Naive thymus-derived CD4-positive, alpha-beta T cell (primary cell): ENCODE measurements around the gene MAGI2. TPM values are rescaled to one million over a fixed set of nuclear protein-coding genes. Genes with fewer than 3 reads are reported as not detected.

Source experiments
- ATAC-seq: fragments of 150-1000 bp; cut with Tn5 transposase; 2 replicates; pipeline ENCODE4 v1.10.0; 2021; ENCODE audit warnings: mild to moderate bottlenecking, moderate library complexity
- CTCF ChIA-PET: fragments of 350-600 bp; sonication (Branson Sonifier 250); formaldehyde crosslinking; loops from one replicate; lab custom pipeline; 2021; ENCODE audit warnings: antibody characterized with exemption; lab: Charles Lee
- POLR2A ChIA-PET: fragments of 350-600 bp; sonication (Branson Sonifier 250); formaldehyde crosslinking; loops from one replicate; lab custom pipeline; 2021; ENCODE audit warnings: antibody characterized with exemption, inconsistent platforms; lab: Charles Lee
- DNase-seq, 9 donors: peaks; one replicate each; pipeline versions ENCODE4 v3.0.0 to v3.0.0-alpha.2; 2020 to 2022; ENCODE audit warnings: mixed read lengths in 1 of 9
- H3K27ac ChIP-seq: one replicate; pipeline ENCODE4 v1.7.0; 2013; ENCODE audit warnings: mild to moderate bottlenecking, low read depth, low read length, moderate library complexity
- H3K27me3 ChIP-seq, 2 donors: one replicate each; pipeline ENCODE4 v1.7.0; 2013; ENCODE audit warnings: low read length in 2 of 2, mild to moderate bottlenecking in 2 of 2, moderate library complexity in 2 of 2; ENCODE audit not compliant: control insufficient read depth in 2 of 2, insufficient read depth in 2 of 2
- H3K36me3 ChIP-seq, 3 experiments: 1 replicate in 2 of 3; 2 replicates in 1 of 3; pipeline ENCODE4 v1.7.0; 2013; ENCODE audit warnings: low read length in 3 of 3, mild to moderate bottlenecking in 3 of 3, moderate library complexity in 1 of 3; ENCODE audit not compliant: insufficient read depth in 3 of 3, control insufficient read depth in 2 of 3
- H3K4me1 ChIP-seq, 2 donors: one replicate each; pipeline ENCODE4 v1.7.0; 2013; ENCODE audit warnings: low read length in 2 of 2, mild to moderate bottlenecking in 2 of 2, moderate library complexity in 1 of 2; ENCODE audit not compliant: control insufficient read depth in 2 of 2, insufficient read depth in 2 of 2
- H3K4me3 ChIP-seq: 2 replicates; pipeline ENCODE4 v1.7.0; 2013; ENCODE audit warnings: mild to moderate bottlenecking, low read length
- H3K9me3 ChIP-seq, 3 experiments: 1 replicate in 2 of 3; 2 replicates in 1 of 3; pipeline ENCODE4 v1.7.0; 2013; ENCODE audit warnings: low read length in 3 of 3; ENCODE audit not compliant: control insufficient read depth in 2 of 3
- H3K27ac Mint-ChIP-seq, 9 donors: one replicate each; pipeline ENCODE4 v1.8.0; 2020 to 2022; ENCODE audit warnings: mixed read lengths in 9 of 9, mild to moderate bottlenecking in 8 of 9, moderate library complexity in 5 of 9, inconsistent platforms in 2 of 9
- H3K27me3 Mint-ChIP-seq, 5 donors: one replicate each; pipeline ENCODE4 v1.8.0; 2021 to 2022; ENCODE audit warnings: mixed read lengths in 5 of 5, mild to moderate bottlenecking in 1 of 5
- H3K36me3 Mint-ChIP-seq, 5 donors: one replicate each; pipeline ENCODE4 v1.8.0; 2020 to 2022; ENCODE audit warnings: mixed read lengths in 5 of 5, mild to moderate bottlenecking in 3 of 5, inconsistent platforms in 1 of 5
- H3K4me1 Mint-ChIP-seq, 7 donors: one replicate each; pipeline ENCODE4 v1.8.0; 2020 to 2022; ENCODE audit warnings: mixed read lengths in 7 of 7, mild to moderate bottlenecking in 3 of 7, inconsistent platforms in 1 of 7
- H3K4me3 Mint-ChIP-seq, 10 donors: one replicate each; pipeline ENCODE4 v1.8.0; 2020 to 2022; ENCODE audit warnings: mild to moderate bottlenecking in 10 of 10, mixed read lengths in 10 of 10, moderate library complexity in 6 of 10, inconsistent platforms in 2 of 10
- H3K9me3 Mint-ChIP-seq, 11 donors: one replicate each; pipeline ENCODE4 v1.8.0; 2020 to 2022; ENCODE audit warnings: mixed read lengths in 11 of 11, mild to moderate bottlenecking in 4 of 11, inconsistent platforms in 1 of 11, moderate library complexity in 1 of 11
- intact Hi-C, 2 donors: fragments of 100-400 bp; cut with micrococcal nuclease; formaldehyde crosslinking; loops; one replicate each; pipeline ENCODE4 v1.15.1; 2023
- polyA plus RNA-seq, 2 donors: library from polyadenylated mRNA; unstranded; fragments of 300-500 nt; fragmentation: Illumina TruSeq; gene quantifications; one replicate each; pipeline ENCODE4 v1.2.3, GENCODE V29; 2021
- total RNA-seq, 6 experiments: library from RNA in 5 of 6; stranded (reverse) in 5 of 6; gene quantifications; 1 replicate in 5 of 6; 2 replicates in 1 of 6; pipeline ENCODE4 v1.2.3 and lab custom pipeline; 2021 to 2026

Gene MAGI2
- total and polyA plus RNA-seq, 7 experiments from 2014 or later = 0.05 to 0.67 (median 0.15) TPM; not detected in 3

DNA sequence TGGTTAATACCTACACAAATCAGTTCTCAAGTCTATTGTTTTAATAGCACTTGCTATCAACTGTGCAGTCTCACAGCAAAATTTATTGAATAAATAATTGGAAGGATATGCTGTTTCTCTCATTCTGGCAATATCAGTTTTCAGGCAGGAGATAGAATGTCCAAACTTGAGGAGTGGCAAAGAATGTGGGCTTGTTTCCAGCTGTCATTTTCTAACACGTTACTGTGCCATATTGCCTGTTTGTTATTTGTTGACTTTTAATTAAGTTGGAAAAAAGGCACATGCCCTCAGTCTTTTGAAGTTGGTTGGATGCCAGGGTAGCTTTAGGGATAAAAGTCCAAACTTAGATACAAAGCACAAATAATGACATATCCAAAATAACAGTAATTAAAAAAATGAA is 52.2 kb downstream of the MAGI2 start:
- intact Hi-C loops = no loop called here
- no peaks in the 10 kb centered on the region for H3K36me3 Mint-ChIP-seq
- no peak overlapping the region for H3K27ac Mint-ChIP-seq
- no peak overlapping the region for H3K4me3 ChIP-seq
- no peaks in the 10 kb centered on the region for H3K36me3 ChIP-seq
- no peaks in the 10 kb centered on the region for H3K27me3 ChIP-seq
- CTCF ChIA-PET = no interaction called here
- DNase-seq (no peak), ATAC-seq (no peak)
- no peak overlapping the region for H3K4me3 Mint-ChIP-seq
- no peak overlapping the region for H3K27ac ChIP-seq
- H3K27me3 Mint-ChIP-seq = no peaks in the 10 kb centered on the region
- H3K4me1 ChIP-seq = no peaks in the 10 kb centered on the region
- H3K4me1 Mint-ChIP-seq = no peaks in the 10 kb centered on the region
- POLR2A ChIA-PET = no interaction called here
- H3K9me3 Mint-ChIP-seq = no peaks in the 10 kb centered on the region
- H3K9me3 ChIP-seq = no peaks in the 10 kb centered on the region

DNA sequence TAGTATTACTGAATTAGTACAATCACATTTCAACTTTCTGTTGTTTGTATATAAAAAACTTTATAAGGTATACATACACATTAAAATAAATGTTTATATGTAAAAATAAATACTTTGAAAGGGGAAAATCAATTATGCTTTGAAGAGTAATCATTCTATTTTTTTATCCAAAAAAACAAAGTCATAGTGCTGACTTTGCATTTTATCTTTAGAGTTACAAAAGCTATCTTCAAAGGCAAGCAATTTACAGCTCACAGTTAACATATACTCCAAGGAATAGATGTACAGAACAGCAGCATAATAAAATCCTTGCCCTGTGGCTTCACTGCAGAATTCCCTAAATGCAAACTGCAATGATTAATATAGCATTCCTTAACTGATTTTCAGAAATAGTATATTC is 53.2 kb downstream of the MAGI2 start:
- Histone ChIP-seq H3K4me1 (no peaks in the 10 kb centered on the region), H3K4me3 (no peak overlapping the region), H3K36me3 (no peaks in the 10 kb centered on the region), H3K27ac (no peak overlapping the region), H3K9me3 (no peaks in the 10 kb centered on the region), H3K27me3 (no peaks in the 10 kb centered on the region)
- ATAC-seq (no peak), DNase-seq (no peak)
- intact Hi-C loops = no loop called here
- Mint-ChIP-seq H3K27me3 (no peaks in the 10 kb centered on the region), H3K4me3 (no peak overlapping the region), H3K9me3 (no peaks in the 10 kb centered on the region), H3K4me1 (no peaks in the 10 kb centered on the region), H3K27ac (no peak overlapping the region), H3K36me3 (no peaks in the 10 kb centered on the region)
- CTCF ChIA-PET = no interaction called here
- POLR2A ChIA-PET = no interaction called here

DNA sequence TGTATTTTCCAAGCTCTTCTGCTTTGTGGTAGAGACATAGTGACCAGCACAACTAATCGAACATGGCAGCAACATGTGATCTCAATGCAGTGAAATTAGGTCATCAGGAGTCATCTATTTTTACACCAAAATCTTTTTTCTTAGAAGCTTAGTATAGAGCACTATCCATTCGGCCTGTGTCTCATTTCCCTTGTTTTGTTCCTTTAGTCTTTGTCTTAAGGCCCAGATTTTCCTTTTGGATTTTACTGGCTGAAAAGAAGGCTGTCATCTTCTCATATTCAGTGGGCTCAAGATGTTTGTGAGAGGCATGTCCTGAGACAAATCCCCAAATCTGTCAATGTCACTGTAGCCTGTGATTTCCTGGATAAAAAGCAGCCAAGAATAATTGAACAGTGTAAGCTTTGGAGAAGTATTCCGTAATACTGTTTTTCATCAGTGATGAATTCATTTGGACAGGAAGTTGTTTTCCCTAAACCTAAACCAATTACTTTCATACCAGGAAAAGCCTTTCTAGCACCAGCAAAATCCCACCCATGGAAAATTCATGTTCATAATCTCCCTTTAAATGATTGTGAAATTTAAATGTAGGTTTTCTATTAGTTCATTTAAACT is 55.2 kb downstream of the MAGI2 start:
- POLR2A ChIA-PET = interaction anchor here (0.6 kb wide), 1 partner anchor 93 kb away, joined by 3 read pairs; no protein-coding TSS in a partner anchor
- no peaks in the 10 kb centered on the region for H3K4me1 Mint-ChIP-seq
- intact Hi-C loops = no loop called here

GRCh38 chr7:79386688-79387422 is 66.6 kb downstream of the MAGI2 start:
- ATAC-seq (no peak), DNase-seq (no peak)
- Mint-ChIP-seq H3K36me3 (peaks cover 0 to under 1% (median 0%) of the 10 kb centered on the region in 5 donors), H3K4me3 (no peak overlapping the region), H3K27ac (no peak overlapping the region), H3K4me1 (no peaks in the 10 kb centered on the region), H3K27me3 (no peaks in the 10 kb centered on the region), H3K9me3 (peaks cover 0 to 4% (median under 1%) of the 10 kb centered on the region in 11 donors)
- CTCF ChIA-PET = no interaction called here
- POLR2A ChIA-PET = no interaction called here
- no peaks in the 10 kb centered on the region for H3K4me1 ChIP-seq
- H3K27me3 ChIP-seq = no peaks in the 10 kb centered on the region
- no peaks in the 10 kb centered on the region for H3K9me3 ChIP-seq
- no peak overlapping the region for H3K4me3 ChIP-seq
- intact Hi-C loops = no loop called here
- no peak overlapping the region for H3K27ac ChIP-seq
- no peaks in the 10 kb centered on the region for H3K36me3 ChIP-seq

More for the DNA sequence above, 55.2 kb downstream of the MAGI2 start:
- no peak overlapping the region for H3K4me3 Mint-ChIP-seq
- no peaks in the 10 kb centered on the region for H3K27me3 Mint-ChIP-seq
- H3K27ac Mint-ChIP-seq = no peak overlapping the region
- Histone ChIP-seq H3K27me3 (no peaks in the 10 kb centered on the region), H3K4me1 (no peaks in the 10 kb centered on the region), H3K9me3 (no peaks in the 10 kb centered on the region), H3K27ac (no peak overlapping the region), H3K36me3 (no peaks in the 10 kb centered on the region), H3K4me3 (no peak overlapping the region)
- peaks cover 0 to 2% (median 0%) of the 10 kb centered on the region in 11 donors for H3K9me3 Mint-ChIP-seq
- no peaks in the 10 kb centered on the region for H3K36me3 Mint-ChIP-seq
- CTCF ChIA-PET = no interaction called here
- DNase-seq (no peak), ATAC-seq (no peak)

DNA sequence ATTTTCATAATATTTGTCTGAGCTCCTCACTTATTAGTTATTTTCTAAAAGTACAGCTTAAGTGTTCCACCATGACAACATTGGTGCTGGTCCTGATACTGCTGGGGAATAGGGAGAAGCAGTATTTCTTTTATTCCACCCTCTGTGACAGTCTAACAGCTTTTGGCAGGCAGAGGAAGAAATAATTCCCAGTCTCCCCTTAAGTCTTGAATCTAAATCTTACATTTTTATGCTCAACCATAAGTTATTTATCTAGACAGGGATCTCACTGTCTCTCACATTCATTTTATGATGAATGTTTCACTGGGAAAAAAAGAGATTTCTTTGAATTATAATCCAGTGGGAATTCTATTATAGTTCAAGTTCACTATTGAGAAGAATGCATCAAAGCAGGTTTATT is 71.5 kb downstream of the MAGI2 start:
- Histone ChIP-seq H3K4me3 (no peak overlapping the region), H3K9me3 (no peaks in the 10 kb centered on the region), H3K27me3 (no peaks in the 10 kb centered on the region), H3K4me1 (no peaks in the 10 kb centered on the region), H3K27ac (no peak overlapping the region), H3K36me3 (no peaks in the 10 kb centered on the region)
- intact Hi-C loops = no loop called here
- Mint-ChIP-seq H3K9me3 (peaks cover 0 to 3% (median 0%) of the 10 kb centered on the region in 11 donors), H3K27ac (no peak overlapping the region), H3K36me3 (no peaks in the 10 kb centered on the region), H3K4me1 (no peaks in the 10 kb centered on the region), H3K27me3 (peaks cover 0 to 5% (median 0%) of the 10 kb centered on the region in 5 donors), H3K4me3 (no peak overlapping the region)
- POLR2A ChIA-PET = no interaction called here
- CTCF ChIA-PET = no interaction called here
- ATAC-seq (no peak), DNase-seq (no peak)

- H3K27ac Mint-ChIP-seq = no peak overlapping the region
- Histone ChIP-seq H3K36me3 (no peaks in the 10 kb centered on the region), H3K4me1 (no peaks in the 10 kb centered on the region), H3K27me3 (no peaks in the 10 kb centered on the region), H3K4me3 (no peak overlapping the region), H3K27ac (no peak overlapping the region), H3K9me3 (no peaks in the 10 kb centered on the region)
- H3K4me3 Mint-ChIP-seq = no peak overlapping the region
- ChIA-PET CTCF (no interaction called here), POLR2A (no interaction called here)
- peaks cover 0 to 3% (median 0%) of the 10 kb centered on the region in 11 donors for H3K9me3 Mint-ChIP-seq
- ATAC-seq (no peak), DNase-seq (no peak)
- no peaks in the 10 kb centered on the region for H3K4me1 Mint-ChIP-seq
- H3K27me3 Mint-ChIP-seq = peaks cover 0 to 9% (median 0%) of the 10 kb centered on the region in 5 donors
- no peaks in the 10 kb centered on the region for H3K36me3 Mint-ChIP-seq
- intact Hi-C loops = no loop called here
Measured at GRCh38 chr7:79377097-79377496, 76.4 kb downstream of the MAGI2 start.
